ENCODE measurements around the gene EPHA4.

The EPHA4 gene

GRCh38 chr2:221539246-221539645 is 32.9 kb downstream of the EPHA4 start:
- TF ChIP-seq ZBTB7A (IDR thresholded peaks at IDR 0.05; ENCODE audit: low read depth): no peak
- TF ChIP-seq TCF12 (IDR thresholded peaks at IDR 0.05; ENCODE audit: low read depth): no peak

- TF ChIP-seq CREB1 (IDR thresholded peaks at IDR 0.05; ENCODE audit: low read depth) (no peak), TEAD4 (IDR thresholded peaks at IDR 0.05) (no peak), TAF1 (IDR thresholded peaks at IDR 0.05; ENCODE audit: low read depth) (no peak), TCF12 (IDR thresholded peaks at IDR 0.05; ENCODE audit: low read depth) (no peak), YY1 (IDR thresholded peaks at IDR 0.05; ENCODE audit: low read depth) (no peak), FOXM1 (IDR thresholded peaks at IDR 0.05; ENCODE audit: borderline replicate concordance, low read depth) (no peak), CEBPB (IDR thresholded peaks at IDR 0.05) (no peak), RAD21 (IDR thresholded peaks at IDR 0.05; ENCODE audit: low read depth) (no peak), EP300 (IDR thresholded peaks at IDR 0.05; ENCODE audit: borderline replicate concordance) (no peak), ZBTB7A (IDR thresholded peaks at IDR 0.05; ENCODE audit: low read depth) (no peak), NFIC (IDR thresholded peaks at IDR 0.05) (no peak)
- TF ChIP-seq, protein P1, sequence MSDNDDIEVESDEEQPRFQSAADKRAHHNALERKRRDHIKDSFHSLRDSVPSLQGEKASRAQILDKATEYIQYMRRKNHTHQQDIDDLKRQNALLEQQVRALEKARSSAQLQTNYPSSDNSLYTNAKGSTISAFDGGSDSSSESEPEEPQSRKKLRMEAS (IDR thresholded peaks at IDR 0.05): no peak
- TF ChIP-seq, protein P2, sequence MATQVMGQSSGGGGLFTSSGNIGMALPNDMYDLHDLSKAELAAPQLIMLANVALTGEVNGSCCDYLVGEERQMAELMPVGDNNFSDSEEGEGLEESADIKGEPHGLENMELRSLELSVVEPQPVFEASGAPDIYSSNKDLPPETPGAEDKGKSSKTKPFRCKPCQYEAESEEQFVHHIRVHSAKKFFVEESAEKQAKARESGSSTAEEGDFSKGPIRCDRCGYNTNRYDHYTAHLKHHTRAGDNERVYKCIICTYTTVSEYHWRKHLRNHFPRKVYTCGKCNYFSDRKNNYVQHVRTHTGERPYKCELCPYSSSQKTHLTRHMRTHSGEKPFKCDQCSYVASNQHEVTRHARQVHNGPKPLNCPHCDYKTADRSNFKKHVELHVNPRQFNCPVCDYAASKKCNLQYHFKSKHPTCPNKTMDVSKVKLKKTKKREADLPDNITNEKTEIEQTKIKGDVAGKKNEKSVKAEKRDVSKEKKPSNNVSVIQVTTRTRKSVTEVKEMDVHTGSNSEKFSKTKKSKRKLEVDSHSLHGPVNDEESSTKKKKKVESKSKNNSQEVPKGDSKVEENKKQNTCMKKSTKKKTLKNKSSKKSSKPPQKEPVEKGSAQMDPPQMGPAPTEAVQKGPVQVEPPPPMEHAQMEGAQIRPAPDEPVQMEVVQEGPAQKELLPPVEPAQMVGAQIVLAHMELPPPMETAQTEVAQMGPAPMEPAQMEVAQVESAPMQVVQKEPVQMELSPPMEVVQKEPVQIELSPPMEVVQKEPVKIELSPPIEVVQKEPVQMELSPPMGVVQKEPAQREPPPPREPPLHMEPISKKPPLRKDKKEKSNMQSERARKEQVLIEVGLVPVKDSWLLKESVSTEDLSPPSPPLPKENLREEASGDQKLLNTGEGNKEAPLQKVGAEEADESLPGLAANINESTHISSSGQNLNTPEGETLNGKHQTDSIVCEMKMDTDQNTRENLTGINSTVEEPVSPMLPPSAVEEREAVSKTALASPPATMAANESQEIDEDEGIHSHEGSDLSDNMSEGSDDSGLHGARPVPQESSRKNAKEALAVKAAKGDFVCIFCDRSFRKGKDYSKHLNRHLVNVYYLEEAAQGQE (IDR thresholded peaks at IDR 0.05; ENCODE audit: low read depth): no peak
Observed at GRCh38 chr2:221535824-221536223, 36.3 kb downstream of the EPHA4 start.

DNA sequence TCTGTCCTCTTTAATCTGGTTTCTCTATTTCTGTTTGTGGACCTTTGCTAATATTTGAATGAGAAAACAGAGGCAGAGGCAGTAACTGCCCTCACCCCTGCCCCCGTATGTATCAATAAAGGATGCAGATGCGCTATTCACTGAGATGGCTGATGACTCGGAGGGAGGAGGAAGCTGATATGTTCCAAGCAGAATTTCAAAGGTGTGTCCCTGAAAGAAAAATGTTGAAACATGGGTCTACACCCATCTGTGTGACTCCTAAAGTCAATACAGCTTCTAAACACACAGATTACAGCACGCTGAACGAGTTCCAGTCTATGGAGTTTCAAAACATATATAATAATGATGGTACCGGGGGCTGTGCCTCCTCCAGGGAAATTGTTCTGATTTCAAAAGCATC is 38.8 kb downstream of the EPHA4 start:
- TF ChIP-seq ZBTB7A (IDR thresholded peaks at IDR 0.05; ENCODE audit: low read depth): no peak
- no peak for TF ChIP-seq CEBPB (IDR thresholded peaks at IDR 0.05)
- TF ChIP-seq, protein P1 (IDR thresholded peaks at IDR 0.05): no peak
- TF ChIP-seq, protein P2 (IDR thresholded peaks at IDR 0.05; ENCODE audit: low read depth): no peak

DNA sequence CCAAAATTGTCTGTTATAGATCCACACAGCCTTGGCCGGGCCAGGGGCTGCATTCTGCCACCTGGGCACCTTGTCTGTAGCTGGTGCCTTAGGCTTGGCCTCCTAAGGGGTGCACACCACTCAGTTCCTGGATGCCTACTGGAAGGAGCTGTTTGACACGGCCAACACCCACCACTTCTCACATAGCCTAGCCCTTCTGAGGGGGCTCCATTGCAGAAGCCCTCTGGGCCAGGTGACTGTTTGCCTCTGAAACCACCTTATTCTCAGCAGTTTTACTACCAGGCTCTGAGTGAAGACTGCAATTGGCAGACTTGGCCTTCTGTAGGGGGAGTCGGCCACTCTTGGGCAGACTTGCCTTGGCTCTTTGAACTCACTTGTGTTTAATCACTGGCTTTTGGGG is 39.5 kb downstream of the EPHA4 start:
- TF ChIP-seq ZBTB7A (IDR thresholded peaks at IDR 0.05; ENCODE audit: low read depth) (no peak), USF1 (IDR thresholded peaks at IDR 0.05) (no peak), TAF1 (IDR thresholded peaks at IDR 0.05; ENCODE audit: low read depth) (no peak), TCF12 (IDR thresholded peaks at IDR 0.05; ENCODE audit: low read depth) (no peak), TEAD4 (IDR thresholded peaks at IDR 0.05) (no peak), NFIC (IDR thresholded peaks at IDR 0.05) (no peak), CREB1 (IDR thresholded peaks at IDR 0.05; ENCODE audit: low read depth) (no peak), FOXM1 (IDR thresholded peaks at IDR 0.05; ENCODE audit: borderline replicate concordance, low read depth) (no peak)
- TF ChIP-seq, protein P2 (IDR thresholded peaks at IDR 0.05; ENCODE audit: low read depth): no peak
- TF ChIP-seq, protein P1 (IDR thresholded peaks at IDR 0.05): no peak

- TF ChIP-seq, protein P1 (IDR thresholded peaks at IDR 0.05): no peak
- TF ChIP-seq ZBTB7A (IDR thresholded peaks at IDR 0.05; ENCODE audit: low read depth) (no peak), CEBPB (IDR thresholded peaks at IDR 0.05) (no peak), CREB1 (IDR thresholded peaks at IDR 0.05; ENCODE audit: low read depth) (no peak), USF1 (IDR thresholded peaks at IDR 0.05) (no peak), EP300 (IDR thresholded peaks at IDR 0.05; ENCODE audit: borderline replicate concordance) (no peak), EGR1 (IDR thresholded peaks at IDR 0.05) (no peak), TAF1 (IDR thresholded peaks at IDR 0.05; ENCODE audit: low read depth) (no peak), NFIC (IDR thresholded peaks at IDR 0.05) (no peak)
Observed at GRCh38 chr2:221530653-221531037, 41.5 kb downstream of the EPHA4 start.
